Stimulated activated CD4-positive, alpha-beta T cell treated with anti-CD3 and anti-CD28 coated beads, Interleukin-12 subunit alpha, Interleukin-12 subunit beta, amount 100 ng/mL, for 4 hours (primary cell): Measurements from ENCODE around the gene SPSB1.

Experiments
- DNase-seq: peaks from one replicate; pipeline ENCODE4 v3.0.0-alpha.2; 2020

SPSB1 gene

DNA sequence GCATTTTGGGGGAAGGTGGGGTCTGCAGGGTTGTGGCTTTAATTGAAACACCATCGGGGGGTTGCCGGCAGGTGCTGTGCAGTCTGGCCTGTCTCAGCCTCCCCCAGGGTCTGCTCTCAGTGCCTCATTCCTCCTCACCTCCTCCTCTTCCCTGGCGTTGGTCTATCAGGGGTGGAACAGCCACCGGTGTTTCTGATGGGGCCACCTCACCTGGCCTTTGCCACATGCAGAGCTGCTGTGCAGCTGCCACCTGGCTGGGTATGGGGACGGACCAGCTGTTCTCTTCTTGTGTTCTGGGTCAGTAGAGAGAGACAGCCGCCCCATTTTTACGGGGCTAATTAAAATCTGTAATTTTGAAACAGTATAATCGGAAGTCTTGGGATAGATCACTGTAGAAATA lies 53.9 kb downstream of the SPSB1 start:
- DNase-seq, result no peak

DNA sequence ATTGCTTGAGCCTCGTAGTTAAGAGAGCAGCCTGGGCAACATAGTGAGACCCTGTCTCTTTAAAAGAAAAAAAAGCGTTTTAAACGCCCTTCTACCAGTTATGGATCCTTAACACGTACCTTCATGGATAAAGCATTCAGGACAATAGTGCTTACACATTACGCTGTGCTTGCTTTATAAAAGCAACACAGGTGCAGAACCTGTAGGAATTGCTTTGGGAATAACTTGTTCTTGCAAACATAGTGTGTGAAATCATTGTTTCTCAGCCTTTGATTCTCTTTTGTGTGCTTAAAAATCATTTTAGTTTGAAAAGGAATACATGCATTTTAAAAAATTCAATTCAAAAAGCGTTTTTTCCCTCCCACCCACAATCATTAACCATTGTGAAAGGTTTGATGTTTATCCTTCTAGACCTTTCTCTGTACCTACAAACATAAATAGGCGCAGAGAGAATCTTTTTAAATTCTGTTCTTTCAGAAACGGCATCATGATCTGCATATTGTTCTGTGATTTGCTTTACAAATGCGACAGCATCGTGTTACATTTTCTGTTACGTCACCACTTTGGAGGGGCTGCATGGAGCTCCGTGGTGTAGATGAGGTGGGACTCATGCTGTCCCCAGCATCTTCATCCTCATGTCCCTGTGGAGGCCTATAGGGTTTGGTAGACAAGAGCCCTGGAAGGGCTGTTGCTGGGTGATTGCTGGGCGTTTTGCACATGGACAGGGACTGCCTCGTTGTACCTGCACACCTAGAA lies 54.6 kb downstream of the SPSB1 start:
- no peak for DNase-seq

DNA sequence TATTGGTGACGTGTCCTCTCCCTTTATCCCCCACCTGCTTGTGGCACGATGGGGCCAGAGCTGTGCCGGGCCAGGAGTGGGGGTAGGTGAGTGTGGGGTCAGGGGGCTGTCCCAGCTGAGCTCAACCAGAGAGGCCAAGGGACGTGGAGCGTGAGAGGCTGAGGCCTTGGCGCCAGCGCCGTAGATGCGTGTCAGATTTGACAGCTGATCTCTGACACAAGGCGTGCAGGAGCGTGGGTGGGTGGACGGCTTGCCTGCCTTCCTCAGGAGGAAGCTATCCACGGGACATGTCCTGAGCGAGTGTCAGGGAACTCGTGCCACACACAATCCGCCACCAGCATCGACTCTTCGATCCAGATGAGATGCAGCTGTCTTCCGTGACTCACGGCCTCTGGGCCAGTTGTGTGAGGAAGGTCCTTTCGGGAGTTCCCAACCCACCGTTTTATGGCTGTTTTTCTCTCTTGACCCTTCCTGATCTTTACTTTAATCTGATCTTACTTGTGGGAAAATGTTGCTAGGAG lies 56.7 kb downstream of the SPSB1 start:
- DNase-seq, result no peak

DNA sequence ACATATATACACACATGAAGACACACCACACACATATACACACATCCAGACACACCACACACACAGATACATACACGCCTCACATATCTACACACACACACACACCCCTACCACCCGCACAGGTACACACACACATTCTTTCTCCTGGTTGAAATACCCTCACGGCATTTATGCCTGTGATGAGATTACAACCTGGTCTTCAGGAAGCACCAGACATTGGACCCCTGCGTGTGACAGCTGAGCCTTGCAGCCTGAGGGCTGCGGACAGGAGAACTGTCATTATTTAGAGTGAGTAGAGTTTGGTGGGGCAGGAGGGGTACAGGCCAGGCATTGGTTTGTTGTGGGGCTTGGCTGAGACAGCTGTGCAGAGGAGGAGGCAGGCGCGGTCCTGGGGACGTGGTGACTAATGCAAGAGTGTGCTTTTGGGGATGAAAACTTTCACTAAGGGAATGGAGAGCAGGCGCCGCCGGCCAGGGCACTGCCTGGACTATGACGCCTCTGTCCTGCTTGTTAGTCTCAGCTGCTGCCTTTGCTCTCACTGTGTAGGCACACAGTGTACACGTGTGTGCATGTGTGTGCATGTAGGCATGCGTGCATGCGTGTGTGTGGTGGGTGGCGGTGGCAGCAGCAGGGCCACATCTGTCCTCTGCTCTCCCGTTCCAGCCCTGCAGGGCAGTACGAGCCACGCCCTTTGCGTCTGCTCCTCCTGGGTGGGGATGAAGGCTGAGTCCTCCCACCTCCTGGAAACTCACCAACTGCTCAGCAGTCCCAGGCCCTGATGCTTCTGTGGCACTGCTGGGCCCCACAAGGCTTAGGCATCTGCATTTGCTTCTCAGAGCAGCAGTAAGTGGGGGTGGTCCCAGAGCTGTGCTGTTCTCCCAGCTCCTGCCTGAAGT lies 57.6 kb downstream of the SPSB1 start:
- no peak for DNase-seq

DNA sequence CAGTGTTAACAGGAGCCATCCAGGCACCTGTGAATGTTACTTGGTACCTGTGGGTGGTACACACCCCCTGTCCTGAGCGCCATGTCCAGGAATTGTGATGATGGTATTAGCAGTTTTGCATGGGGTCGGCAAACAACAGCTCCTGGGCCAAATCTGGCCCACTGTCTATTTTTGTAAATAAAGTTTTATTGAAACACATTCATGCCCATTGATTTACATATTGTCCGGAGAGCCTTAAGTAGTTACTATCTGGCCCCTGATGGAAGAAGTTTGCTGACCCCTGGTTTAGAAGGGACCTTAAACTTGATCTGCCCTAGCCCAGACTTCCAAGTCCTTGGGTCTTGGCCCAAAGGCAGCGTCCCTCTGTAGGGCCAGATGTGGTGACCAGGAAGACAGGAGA lies 58.3 kb downstream of the SPSB1 start:
- no peak for DNase-seq

GRCh38 chr1:9351654-9352271 lies 59.1 kb downstream of the SPSB1 start:
- no peak for DNase-seq

DNA sequence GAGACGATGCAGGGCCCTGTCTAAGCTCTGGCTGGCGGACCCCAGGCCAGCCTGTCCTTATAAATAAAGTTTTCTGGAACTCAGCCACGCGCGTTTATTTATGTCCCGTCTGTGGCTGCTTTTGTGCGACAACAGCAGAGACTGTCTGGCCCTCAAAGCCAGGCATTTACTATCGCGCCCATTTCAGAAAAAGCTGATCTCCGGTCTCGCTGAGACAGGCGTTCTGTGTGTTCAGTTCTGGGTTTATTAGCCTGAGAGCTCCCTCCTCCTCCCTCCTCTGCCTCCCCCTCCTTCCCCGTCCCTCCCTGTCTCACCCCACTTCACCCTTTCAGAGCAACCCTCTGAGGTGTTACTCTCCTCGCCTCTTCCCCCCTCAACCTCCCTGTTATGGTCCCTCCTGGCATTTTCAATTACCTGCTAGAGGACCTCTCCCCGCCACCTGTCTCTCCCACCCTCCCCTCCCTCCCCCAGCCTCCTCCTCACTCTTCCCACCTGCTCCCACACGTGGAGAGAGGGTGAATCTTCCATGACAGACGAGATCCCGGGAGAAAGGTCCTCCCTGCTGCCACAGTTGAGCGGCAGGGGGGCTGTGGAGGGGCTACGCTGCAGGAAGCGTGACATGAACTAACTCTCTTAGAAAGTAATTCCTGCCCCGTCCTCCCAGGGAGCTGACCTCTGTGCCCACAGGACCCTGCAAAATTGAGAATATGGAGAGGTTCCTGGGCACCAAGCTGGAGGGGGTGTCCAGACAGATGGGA lies 59.9 kb downstream of the SPSB1 start:
- no peak for DNase-seq

GRCh38 chr1:9355503-9355902 lies 62.8 kb downstream of the SPSB1 start:
- no peak for DNase-seq

DNA sequence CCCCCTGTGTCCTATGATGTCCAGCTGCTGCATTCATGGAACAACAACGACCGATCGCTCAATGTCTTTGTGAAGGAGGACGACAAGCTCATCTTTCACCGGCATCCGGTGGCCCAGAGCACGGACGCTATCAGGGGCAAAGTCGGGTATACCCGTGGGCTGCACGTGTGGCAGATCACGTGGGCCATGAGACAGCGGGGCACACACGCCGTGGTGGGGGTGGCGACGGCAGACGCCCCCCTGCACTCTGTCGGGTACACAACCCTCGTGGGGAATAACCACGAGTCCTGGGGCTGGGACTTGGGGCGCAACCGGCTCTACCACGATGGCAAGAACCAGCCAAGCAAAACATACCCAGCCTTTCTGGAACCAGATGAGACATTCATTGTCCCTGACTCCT lies 63.3 kb downstream of the SPSB1 start:
- no peak for DNase-seq

- DNase-seq, result no peak
Observed at GRCh38 chr1:9356829-9357466, 64.3 kb downstream of the SPSB1 start.

GRCh38 chr1:9357958-9358357 lies 65.3 kb downstream of the SPSB1 start:
- DNase-seq, result no peak

GRCh38 chr1:9360371-9361064 lies 67.8 kb downstream of the SPSB1 start:
- DNase-seq, result no peak

DNA sequence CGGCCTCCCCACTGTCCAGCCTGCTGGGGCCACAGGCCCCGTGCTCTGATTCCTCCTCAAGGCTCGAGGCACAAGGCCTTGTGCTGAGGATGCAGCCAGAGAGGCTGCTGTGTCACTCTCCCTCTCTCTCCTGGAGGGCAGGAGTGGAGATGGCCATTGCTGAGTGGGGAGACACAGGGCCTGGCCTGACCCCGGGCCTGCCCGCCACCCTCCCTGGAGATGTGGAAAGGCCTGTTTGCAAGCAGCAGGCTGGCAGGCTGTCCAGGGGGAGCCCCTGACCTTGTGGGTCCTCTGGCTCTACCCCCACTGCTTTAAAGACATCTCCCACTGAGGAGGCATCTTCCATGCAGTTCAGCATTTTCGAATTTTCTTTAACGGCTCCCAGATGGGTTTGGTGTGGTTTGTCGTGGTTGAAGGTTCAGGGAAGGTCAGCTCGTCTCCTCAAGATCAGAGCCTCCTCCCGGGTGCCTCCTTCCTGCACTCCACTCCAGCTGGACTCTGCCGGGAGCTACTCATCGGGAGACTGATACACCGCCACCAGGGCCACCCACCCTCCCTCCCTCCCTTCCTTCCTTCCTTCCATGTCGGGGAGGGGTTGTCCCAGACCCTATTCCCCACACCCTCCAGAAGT lies 69.1 kb downstream of the SPSB1 start:
- no peak for DNase-seq

DNA sequence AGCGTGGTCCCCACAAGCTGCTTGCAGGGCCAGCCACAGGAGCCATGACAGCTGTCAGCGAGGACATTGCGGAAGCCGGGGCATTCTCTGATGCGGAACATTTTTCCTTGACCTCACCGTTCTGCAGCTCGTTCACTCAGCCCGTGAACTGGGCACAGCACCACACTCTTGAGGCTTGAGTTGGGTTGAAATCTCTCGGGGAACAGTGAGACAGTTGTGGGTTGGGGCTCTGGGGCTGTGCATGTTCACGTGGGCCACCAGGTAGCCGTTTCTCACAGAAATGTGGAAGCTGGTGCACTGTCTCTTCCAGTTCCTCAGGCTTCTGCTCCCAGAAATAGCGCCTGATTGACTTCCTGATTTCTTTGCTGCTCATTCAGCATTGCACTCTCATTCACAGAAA lies 69.8 kb downstream of the SPSB1 start:
- no peak for DNase-seq

DNA sequence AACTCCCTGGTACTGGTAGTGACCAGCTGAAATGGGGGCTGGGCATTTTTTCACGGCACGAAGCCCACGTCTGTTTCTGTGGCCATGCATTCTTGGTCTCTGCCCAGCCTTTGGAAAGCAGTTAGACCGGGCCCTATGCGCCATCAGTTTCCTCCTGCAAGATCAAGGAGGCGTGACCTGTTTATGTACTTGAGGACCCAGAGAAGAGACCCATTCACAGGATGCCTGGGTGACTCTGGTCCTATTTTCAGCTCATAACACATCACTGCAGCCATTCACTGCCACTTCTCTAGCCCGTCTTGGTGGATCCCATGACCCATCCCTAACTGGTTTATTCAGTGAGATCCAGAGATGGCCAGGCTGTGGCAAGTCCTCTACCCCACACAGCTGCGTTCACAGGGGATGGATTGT lies 70.4 kb downstream of the SPSB1 start:
- no peak for DNase-seq

DNA sequence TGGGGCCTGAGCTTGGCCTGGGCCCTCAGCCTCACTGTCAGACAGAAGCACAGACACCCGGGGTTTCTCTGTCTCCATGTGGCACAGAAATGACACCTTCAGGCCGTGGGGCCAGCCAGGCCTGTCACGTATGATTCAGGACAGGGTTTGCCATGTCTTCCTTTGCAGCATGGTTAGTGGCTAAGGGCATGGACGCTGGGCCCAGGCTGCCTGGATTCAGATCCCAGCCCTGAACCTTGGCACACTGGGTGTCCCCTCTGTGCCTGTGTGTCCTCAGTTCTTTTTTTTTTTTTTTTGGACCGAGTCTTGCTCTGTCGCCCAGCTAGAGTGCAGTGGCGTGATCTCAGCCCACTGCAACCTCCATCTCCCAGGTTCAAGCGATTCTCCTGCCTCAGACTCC lies 73.6 kb downstream of the SPSB1 start:
- DNase-seq, result no peak

DNA sequence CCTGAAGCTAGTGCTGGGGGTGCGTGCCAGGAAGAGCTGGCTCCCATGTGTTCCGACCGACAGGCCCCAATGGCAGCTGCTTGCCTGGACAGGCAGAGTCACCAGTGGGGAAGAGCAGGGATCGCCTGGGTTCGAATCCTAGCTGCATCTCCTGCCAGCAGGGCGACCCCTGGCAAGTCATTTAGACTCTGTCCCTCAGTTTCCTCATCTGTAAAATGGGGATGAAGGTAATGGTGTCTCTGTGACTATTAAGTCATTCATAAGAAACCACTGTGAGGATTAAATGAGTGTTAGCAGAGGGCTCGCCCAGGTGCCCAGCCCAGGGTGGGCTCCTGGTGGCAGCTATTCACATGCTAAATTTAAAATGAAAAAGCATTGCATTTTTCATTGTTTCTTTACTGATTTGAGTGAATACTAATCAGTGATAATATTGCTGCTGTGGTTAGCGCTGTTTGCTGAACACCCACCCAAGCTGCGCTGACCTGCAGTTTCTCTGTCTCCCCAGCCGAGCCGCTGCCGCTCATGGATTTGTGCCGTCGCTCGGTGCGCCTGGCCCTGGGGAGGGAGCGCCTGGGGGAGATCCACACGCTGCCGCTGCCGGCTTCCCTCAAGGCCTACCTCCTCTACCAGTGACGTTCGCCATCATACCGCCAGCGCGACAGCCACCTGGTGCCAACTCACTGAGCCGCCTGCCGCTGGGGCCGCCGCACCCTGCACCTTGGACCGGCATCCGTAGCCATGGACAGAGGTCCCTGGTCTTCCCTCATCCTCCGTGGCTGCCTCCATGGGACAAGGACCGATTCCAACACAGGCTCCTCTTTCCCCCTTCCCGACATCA lies 74.5 kb downstream of the SPSB1 start:
- DNase-seq, result no peak

DNA sequence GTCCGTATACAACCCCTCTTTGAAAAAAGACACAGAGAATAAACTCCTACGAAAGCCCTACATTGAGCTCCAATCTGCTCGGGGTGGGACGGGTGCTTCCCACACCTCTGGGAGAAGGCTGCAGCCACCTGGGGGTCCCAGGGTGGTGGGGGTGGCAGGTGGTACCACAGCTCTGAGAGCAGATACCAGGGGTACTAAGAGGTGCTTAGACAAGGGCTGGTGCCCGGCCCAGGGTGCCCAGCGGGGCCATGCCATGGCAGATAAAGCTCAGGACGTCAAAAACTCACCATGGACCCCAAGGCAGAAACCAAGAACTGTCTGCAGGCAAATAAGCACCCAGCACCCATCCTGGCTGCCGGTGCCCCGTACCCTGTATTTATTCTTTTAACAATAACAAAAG lies 75.1 kb downstream of the SPSB1 start:
- DNase-seq, result no peak

GRCh38 chr1:9368356-9368755 lies 75.7 kb downstream of the SPSB1 start:
- no peak for DNase-seq
